ENCODE data around the gene PAK2.
"Not testable (repeated sequence)": the region's sequence is repeated elsewhere in the genome, so short reads cannot be mapped to it uniquely, and the experiment has no call there.

PAK2 gene

DNA sequence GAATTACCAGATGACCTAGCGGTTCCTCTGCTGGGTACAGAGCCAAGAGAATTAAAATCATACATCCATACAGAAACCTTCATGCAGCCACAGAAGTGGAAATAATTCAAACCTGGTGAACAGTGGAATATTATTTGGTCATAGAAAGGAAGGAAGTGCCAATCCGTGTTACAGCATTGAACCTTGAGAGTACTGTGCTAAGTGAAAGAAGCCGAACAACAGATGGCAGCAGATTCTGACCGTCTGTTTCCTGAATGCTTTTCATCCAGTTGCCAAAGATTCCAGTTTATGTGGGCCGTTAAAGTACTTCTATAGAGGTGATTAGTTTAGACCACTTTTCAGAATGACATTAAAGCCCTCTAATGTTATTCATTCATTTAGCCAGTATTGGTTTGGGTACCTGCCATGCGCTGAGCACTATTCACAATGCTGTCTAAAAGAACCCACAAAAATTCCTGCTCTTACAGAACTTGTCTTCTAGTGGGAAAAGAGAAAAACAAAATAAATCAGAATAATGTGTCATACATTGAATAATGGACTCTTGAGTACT lies 82.2 kb downstream of the PAK2 start:
- TF ChIP-seq GATA1 (IDR thresholded peaks at IDR 0.05; ENCODE audit: low read depth, low read length) (no peak), POLR2A (IDR thresholded peaks at IDR 0.05; ENCODE audit: low read length) (no peak)
- no peak for DNase-seq

DNA sequence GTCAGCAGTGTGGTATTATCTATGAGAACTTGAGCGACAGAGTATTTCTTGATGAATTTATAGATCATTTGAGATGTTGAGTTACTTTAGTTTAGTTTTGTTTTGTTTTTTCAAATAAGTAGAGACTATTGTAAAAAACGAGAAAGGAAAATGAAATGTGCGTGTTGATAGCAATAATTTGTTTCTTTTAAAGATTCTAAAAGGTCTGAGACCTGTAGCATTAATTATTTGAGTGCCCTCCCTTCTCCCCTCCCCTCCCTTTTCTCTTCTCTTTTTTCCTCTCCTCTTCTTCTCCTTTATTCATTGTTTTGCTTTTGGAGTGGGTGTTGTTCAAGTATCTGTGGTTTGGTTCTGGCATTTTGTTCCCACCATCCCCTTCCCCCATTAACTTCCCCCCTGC lies 90.0 kb downstream of the PAK2 start:
- not testable (repeated sequence) for DNase-seq

DNA sequence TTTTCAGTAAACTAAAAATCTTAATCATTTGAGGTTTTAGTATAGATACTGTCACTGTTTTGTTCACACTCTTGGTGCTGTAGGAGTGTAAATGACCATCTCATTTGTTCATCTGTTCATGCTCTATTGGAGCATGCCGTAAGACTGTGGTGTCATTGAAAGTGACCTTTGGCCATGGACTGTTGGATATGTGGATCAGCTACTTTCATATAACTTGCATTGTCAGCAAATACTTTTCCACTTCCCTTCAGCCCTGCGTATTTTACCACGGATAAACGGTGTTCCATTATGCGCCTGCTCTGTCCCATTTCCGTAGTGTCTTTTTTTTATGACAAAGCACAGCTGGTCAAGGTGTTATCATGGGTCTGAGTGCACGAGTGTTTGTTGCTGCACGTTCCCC lies 95.4 kb downstream of the PAK2 start:
- no peak for DNase-seq
- TF ChIP-seq GATA1 (IDR thresholded peaks at IDR 0.05; ENCODE audit: low read depth, low read length) (no peak), POLR2A (IDR thresholded peaks at IDR 0.05; ENCODE audit: low read length) (no peak)

DNA sequence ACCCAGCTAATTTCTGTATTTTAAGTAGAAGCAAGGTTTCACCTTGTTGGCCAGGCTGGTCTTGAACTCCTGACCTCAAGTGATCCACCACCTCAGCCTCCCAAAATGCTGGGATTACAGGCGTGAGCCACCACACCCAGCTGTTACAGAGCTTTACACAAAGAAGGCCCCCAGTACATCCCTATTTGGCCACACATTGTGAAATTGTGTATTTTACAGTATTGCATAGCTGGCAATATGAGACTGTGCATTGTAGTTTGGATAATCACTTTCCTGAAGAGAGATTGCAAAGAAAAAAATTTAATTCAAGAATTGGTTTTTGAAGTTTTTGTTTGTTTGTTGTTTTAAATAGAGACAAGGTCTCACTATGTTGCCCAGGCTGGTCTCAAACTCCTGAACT lies 97.0 kb downstream of the PAK2 start:
- not testable (repeated sequence) for DNase-seq

DNA sequence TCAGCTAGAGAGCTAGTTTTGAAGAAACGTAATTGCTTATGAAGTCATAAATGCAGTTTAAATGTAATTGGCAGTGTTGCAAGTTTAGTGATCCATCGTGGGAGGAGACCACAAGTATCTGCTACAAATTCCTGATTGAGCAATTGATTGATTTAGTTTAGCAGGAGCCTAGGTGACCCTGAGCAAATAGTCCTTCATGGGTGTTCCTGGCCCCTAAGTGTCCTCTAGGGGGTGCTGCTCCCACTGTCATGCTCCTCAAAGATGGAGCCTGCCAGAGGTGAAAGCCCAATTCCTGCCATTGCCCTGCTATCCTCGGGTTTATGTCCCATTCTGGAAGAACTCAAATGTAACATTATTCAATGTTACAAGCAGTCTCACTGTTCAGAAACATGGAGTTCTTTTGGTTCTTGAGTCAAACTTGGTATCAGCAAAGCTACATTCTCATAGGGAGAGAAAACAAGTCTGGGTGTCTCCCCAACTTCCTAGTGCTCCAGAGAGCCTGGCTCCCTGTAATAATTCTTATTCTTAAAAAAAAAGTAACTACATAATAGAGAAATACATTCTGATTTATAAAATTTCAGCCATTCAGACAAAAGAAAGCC lies 98.3 kb downstream of the PAK2 start:
- no peak for TF ChIP-seq POLR2A (IDR thresholded peaks at IDR 0.05; ENCODE audit: low read length)
- TF ChIP-seq GATA1 (IDR thresholded peaks at IDR 0.05; ENCODE audit: low read depth, low read length), result no peak
- DNase-seq, result peak; percentile 76 to 88

DNA sequence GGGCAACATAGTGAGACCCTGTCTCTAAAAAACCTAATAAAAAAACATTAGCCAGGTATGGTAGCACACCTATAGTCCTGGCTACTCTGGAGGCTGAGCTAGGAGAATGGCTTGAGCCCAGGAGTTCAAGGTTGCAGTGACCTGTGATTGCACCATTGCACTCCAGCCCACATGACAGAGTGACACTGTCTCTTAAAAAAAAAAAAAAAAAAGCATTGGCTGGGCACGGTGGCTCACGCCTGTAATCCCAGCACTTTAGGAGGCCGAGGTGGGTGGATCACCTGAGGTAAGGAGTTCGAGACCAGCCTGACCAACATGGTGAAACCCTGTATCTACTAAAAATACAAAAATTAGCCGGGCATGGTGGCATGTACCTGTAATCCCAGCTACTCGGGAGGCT lies 99.7 kb downstream of the PAK2 start:
- DNase-seq, result not testable (repeated sequence)

DNA sequence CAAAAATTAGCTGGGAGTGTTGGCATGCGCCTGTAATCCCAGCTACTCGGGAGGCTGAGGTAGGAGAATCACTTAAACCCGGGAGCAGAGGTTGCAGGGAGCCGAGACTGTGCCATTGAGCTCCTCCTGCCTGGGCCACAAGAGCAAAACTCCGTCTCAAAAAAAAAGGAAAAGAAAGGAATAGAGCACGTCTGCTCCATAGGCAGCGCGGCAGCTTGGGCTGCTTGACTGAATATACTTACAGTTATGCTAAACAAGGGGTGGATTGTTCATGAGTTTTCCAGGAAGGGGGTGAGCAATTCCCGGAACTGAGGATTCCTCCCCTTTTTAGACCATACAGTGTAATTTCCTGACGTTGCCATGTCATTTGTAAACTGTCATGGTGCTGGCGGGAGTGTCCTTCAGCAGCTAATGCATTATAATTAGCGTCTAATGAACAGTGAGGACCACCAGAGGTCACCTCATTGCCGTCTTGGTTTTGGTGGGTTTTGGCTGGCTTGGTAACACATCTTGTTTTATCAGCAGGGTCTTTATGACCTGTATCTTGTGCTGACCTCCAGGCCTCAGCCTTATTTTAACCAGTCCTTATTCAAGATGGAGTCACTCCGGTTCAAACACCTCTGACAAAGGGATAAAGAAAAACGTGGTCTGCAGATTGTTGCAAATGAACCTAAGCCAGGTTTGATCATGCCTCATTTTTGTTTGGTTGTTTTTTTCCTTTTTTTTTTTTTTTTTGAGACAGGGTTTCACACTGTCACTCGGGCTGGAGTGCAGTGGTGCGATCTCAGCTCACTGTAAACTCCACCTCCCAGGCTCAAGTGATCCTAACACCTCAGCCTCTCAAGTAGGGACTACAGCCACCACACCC lies 103.1 kb downstream of the PAK2 start:
- DNase-seq, result peak; percentile 47 to 54
- TF ChIP-seq POLR2A (IDR thresholded peaks at IDR 0.05; ENCODE audit: low read length) (no peak), GATA1 (IDR thresholded peaks at IDR 0.05; ENCODE audit: low read depth, low read length) (no peak)

DNA sequence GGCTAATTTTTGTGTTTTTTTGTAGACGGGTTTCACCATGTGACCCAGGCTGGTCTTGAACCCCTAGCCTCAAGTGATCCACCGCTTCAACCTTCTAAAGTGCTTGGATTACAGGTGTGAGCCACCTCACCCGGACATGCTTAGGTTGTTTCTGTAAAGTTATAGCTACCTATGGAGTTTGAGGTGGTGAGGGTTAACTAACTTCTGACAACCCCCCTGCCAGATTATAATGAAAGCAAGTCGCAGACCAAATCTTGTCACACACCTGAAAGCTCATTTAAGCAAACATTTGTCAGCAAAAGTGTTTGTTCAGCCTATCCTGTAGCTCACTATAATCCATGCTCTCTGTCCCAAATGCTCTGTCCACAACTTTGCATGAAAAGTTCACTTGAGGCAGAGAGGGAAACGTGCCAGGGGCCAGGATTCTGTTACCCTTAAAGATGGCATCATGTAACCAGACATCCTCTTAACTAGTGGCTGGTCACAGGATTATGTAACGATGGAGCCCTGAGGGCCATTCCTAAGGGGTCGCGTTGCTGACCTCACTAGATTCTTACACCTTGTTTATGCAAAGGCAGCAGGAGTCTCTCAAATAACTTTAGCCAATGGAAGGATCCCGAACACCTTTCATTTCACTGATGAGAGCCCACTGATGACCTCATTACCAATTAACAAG lies 103.9 kb downstream of the PAK2 start:
- TF ChIP-seq POLR2A (IDR thresholded peaks at IDR 0.05; ENCODE audit: low read length), result no peak
- no peak for DNase-seq

DNA sequence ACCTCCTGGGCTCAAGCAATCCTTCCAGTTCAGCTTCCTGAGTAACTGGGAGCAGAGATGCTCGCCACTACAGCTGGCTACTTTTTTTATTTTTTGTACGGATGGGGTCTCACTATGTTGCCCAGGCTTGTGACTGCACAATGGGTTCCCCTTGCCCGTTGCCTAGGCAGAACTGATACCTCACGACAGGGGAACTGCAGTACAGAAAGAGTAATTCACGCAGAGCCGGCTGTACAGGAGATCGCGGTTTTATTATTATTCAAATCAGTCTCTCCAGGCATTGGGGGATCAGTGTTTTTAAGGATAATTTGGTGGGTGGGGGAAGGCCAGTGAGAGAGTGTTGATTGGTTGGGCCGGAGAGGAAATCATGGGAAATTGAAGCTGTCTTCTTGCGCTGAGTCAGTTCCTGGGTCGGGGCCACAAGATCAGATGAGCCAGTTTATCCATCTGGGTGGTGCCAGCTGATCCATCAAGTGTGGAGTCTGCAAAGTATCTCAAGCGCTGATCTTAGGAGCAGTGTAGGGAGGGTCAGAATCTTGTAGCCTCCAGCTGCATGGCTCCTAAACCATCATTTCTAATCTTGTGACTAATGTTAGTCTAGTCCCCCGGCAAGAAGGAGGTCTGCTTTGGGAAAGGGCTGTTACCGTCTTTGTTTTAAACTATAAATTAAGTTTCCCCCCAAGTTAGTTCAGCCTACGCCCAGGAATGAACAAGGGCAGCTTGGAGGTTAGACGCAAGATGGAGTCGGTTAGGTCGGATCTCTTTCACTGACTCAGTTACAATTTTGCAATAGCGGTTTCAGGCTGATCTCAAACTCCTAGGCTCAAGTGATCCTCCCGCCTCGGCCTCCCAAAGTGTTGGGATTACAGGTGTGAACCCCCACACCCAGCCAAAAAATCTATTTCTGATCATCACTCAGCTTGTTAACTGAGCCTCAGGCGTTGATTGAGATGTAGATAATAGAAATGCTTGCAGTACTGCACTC lies 104.9 kb downstream of the PAK2 start:
- not testable (repeated sequence) for DNase-seq

DNA sequence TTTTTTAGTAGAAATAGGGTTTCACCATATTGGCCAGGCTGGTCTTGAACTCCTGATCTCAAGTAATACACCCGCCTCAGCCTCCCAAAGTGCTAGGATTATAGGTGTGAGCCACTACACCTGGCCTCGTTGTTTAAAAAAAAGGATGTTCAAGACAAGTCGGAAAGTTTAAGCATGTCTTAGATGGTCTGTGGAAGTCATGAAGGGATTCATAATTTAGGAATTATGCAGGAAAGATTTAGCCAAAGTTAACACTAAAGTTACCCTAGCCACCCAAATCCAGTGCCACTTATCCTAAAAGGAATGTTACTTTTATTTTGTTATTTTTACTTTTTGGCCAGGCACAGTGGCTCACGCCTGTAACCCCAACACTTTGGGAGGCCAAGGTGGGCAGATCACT lies 108.7 kb downstream of the PAK2 start:
- not testable (repeated sequence) for DNase-seq

DNA sequence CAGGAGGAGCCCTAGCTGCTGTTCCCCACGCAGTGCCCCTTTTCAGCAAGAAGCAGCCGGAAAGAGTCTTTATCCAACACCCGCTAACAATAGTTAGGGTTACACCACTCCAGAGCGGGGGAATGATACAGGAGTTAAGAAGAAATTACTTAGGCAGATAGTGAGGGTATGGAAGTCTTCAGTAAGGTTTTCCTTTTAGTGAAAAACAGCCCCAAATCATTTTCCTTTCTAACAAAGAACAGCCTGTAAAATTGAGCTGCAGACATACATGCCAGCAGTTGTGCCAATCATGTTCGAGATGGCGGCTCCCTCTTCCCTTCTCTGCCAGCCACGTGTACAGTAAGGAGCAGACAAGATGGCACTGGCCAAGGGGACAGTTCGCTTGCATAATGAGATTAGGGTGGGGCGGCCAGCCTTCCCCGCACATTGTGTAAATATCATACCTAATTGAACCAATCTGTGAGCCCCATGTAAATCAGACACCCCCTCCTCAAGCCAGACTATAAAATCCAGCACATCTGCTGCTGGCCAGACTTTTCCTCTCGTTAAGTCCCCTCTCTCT lies 109.6 kb downstream of the PAK2 start:
- DNase-seq, result no peak
- no peak for TF ChIP-seq GATA1 (IDR thresholded peaks at IDR 0.05; ENCODE audit: low read depth, low read length)
- TF ChIP-seq POLR2A (IDR thresholded peaks at IDR 0.05; ENCODE audit: low read length), result no peak

DNA sequence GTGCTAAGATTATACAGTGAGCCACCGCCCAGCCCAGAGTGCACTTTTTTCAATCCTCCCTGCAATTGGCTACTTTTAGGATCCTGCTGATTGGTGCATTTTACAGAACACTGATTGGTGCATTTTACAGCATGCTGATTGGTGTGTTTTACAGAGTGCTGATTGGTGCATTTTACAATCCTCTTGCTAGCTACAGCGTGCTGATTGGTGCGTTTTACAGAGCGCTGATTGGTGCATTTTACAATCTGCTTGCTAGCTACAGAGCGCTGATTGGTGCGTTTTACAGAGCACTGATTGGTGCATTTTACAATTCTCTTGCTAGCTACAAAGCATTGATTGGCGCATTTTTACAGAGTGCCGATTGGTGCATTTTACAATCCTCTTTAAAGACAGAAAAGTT lies 123.3 kb downstream of the PAK2 start:
- DNase-seq, result peak; percentile 23 to 39

DNA sequence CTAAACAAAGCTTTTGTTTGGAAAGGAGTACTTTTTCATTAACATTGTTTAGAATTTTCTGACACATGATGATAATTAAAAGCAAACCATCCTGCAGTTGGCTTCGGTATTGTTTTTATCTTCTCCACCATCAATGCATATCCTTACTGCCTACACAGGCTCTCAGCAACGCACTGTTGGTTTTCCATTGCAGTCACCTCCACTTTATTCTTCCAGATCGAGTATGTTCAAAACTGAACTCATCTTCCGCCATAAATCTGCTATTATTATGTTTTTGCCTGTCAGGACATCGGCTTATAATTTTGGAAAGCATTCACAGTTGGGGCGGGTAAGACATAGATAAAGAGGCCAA lies 127.5 kb downstream of the PAK2 start:
- no peak for TF ChIP-seq POLR2A (IDR thresholded peaks at IDR 0.05; ENCODE audit: low read length)
- no peak for TF ChIP-seq GATA1 (IDR thresholded peaks at IDR 0.05; ENCODE audit: low read depth, low read length)
- no peak for DNase-seq
